ENCODE results near the gene COPS7A.

Gene COPS7A

DNA sequence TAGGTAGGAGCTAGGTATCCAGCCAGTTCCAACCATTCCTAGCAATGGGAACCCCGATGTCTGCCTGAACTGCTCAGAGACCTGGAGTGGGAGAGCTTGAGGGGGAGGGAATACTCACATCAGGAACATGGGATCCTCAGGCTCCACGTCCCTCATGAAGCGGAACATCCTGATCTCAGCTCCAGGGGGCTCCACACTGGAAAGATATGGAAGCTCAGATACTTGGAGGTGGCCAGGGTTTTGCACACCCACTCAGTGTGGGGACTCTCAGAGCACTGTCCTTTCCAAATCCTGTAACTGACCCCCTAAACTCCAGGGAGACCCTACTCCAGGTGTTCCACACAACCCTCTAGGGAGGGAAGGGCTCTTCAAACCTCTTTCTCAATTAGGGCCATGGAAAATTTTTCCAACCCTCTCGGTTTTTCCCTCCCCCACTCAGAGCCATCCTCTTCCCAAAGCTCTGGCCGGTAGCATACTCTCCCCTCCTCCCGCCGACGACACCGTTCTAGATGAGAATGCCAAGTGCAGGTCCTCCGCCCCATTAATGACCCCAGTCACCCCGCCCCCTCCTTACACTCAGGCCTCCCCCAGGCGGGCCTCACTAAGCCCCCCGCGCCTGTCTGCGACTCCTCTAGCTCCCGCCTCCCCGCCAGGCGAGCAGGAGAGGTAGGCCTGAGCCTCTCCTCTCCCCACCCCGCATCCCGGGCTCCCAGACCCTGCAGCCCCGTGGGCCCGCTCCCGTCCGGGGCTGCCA lies 28.5 kb downstream of the COPS7A start:
- DNase-seq, result peak; percentile 61

DNA sequence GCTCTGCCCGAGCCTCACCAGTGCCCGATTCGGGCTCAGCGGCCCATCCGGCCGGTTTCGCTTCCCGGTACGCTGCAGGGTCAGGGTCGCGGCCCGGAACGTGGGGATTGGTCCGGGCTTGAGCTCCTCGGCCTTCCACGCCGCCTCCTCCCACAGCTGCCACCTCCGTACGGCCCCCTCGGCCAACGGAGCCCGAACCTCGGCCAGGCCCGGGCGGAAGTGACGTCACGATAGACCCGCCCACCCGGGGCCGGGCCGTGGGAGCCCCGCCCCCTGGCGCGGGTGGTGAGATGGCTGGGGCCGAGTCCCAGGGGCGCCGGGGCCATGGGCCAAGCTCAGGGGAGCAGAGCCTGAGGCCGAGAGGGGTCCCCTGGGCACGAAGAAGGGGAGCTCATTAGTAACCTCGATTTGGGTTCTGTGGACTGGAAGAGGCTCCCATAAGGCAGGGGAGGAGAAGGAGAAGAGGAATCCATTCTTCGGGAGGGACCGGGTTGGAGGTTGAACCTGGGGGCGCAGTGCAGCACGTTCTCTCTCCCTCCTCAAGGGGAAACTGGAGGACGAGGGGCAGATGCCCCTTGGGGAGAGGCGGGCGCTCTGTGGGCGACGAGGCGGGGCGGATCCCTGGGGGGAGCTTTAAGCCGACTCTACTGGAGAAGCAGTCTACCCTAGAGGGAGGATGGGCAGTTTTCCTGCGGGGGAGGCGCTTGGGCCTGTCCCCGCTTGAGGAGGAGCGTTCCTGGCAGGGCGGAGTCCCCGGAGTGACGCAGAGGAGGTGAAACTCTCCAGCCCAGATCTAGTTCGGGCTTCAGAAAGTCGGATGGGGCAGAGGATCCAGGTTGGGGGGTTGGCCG lies 29.3 kb downstream of the COPS7A start, which contains the start of gene MLF2:
TSS of gene MLF2 (minus strand) at position 221 of the 851 bp plus-strand sequence. CDS start 807 bp downstream, outside the sequence.
- peaks cover 13% of the 10 kb centered on the region for H4K20me1 ChIP-seq (ENCODE audit: insufficient read depth, low read length)
- H3K4me3 ChIP-seq (ENCODE audit: low read depth in 1 of 2, low read length in 2 of 2), result peak within 1 kb of the TSS; percentile 48 to 63
- peak within 1 kb of the TSS; percentile 95 for H3K27ac ChIP-seq (ENCODE audit: low read length)
- H3K4me2 ChIP-seq (ENCODE audit: insufficient read depth, low read length), result peak within 1 kb of the TSS; percentile 83
- peak; percentile 95 for ATAC-seq (ENCODE audit: insufficient read depth, low read depth)
- H3K4me1 ChIP-seq (ENCODE audit: insufficient read depth, low read length), result peaks cover 29% of the 10 kb centered on the region
- TF ChIP-seq EZH2 (IDR thresholded peaks at IDR 0.05; ENCODE audit: borderline replicate concordance, low read depth, low read length, severe bottlenecking) (no peak), CTCF (IDR thresholded peaks at IDR 0.05; ENCODE audit: borderline replicate concordance, extremely low read depth, low read length, poor library complexity, severe bottlenecking) (peak; percentile 98)
- H3K9ac ChIP-seq (ENCODE audit: low read depth, low read length), result peak within 1 kb of the TSS; percentile 80
- DNase-seq, result peak; percentile 98
- H3K27me3 ChIP-seq (ENCODE audit: insufficient read depth, low read length, poor library complexity), result peaks cover 4% of the 10 kb centered on the region
- peak within 1 kb of the TSS; percentile 91 for H2AFZ ChIP-seq (ENCODE audit: low read depth, low read length)
- H3K36me3 ChIP-seq (ENCODE audit: insufficient read depth, low read length), result peaks cover 39% of the 10 kb centered on the region
- H3K79me2 ChIP-seq (ENCODE audit: insufficient read depth, low read length), result peaks cover 26% of the 10 kb centered on the region
- H3K9me3 ChIP-seq (ENCODE audit: insufficient read depth, low read length, severe bottlenecking), result no peaks in the 10 kb centered on the region

More for the DNA sequence above, 28.5 kb downstream of the COPS7A start:
- H4K20me1 ChIP-seq (ENCODE audit: insufficient read depth, low read length), result peaks cover 13% of the 10 kb centered on the region
- peak overlapping the region; percentile 95 for H3K27ac ChIP-seq (ENCODE audit: low read length)
- ATAC-seq (ENCODE audit: insufficient read depth, low read depth), result peak; percentile 27
- TF ChIP-seq CTCF (IDR thresholded peaks at IDR 0.05; ENCODE audit: borderline replicate concordance, extremely low read depth, low read length, poor library complexity, severe bottlenecking) (no peak), EZH2 (IDR thresholded peaks at IDR 0.05; ENCODE audit: borderline replicate concordance, low read depth, low read length, severe bottlenecking) (no peak)
- H2AFZ ChIP-seq (ENCODE audit: low read depth, low read length), result peak overlapping the region; percentile 91
- H3K4me1 ChIP-seq (ENCODE audit: insufficient read depth, low read length), result peaks cover 29% of the 10 kb centered on the region
- peak overlapping the region; percentile 48 to 63 for H3K4me3 ChIP-seq (ENCODE audit: low read depth in 1 of 2, low read length in 2 of 2)
- H3K9ac ChIP-seq (ENCODE audit: low read depth, low read length), result peak overlapping the region; percentile 80
- peaks cover 26% of the 10 kb centered on the region for H3K79me2 ChIP-seq (ENCODE audit: insufficient read depth, low read length)
- H3K9me3 ChIP-seq (ENCODE audit: insufficient read depth, low read length, severe bottlenecking), result no peaks in the 10 kb centered on the region
- peaks cover 4% of the 10 kb centered on the region for H3K27me3 ChIP-seq (ENCODE audit: insufficient read depth, low read length, poor library complexity)
- peak overlapping the region; percentile 83 for H3K4me2 ChIP-seq (ENCODE audit: insufficient read depth, low read length)
- peaks cover 47% of the 10 kb centered on the region for H3K36me3 ChIP-seq (ENCODE audit: insufficient read depth, low read length)

DNA sequence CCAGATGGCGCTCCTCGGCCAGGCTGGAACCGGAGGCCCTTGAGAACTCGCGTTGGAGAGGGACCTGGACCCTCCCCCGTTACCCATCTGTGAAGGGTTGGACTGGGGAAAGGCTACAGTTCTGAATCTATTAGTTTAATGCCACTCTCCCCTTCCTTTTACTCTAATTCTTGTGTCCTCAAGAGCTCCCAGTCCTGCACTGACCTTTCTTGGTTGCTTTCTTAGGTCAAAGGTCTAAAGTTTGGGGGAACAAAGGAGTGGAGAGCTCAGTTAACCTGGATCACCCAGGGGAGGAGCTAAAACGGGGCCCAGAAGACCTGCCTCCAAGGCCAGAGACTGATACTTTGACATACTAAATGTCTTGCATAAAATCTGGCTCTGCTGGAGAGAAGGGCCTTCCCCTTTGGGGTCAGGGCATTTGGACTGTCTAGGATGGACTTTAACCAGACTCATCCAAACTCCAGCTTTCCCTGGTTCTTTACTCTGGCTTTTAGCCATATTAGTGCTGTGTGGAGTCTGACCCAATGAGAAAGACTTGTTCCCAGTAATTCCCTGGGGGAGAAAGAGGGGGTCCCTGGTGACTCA lies 30.0 kb downstream of the COPS7A start:
- Histone ChIP-seq H3K4me3 (ENCODE audit: low read depth in 1 of 2, low read length in 2 of 2) (peak overlapping the region in 1 of 2 experiments; percentile 63; a peak in 2 of 4 replicates), H3K4me1 (ENCODE audit: insufficient read depth, low read length) (peaks cover 29% of the 10 kb centered on the region), H2AFZ (ENCODE audit: low read depth, low read length) (peak overlapping the region; percentile 65), H3K9me3 (ENCODE audit: insufficient read depth, low read length, severe bottlenecking) (no peaks in the 10 kb centered on the region), H3K9ac (ENCODE audit: low read depth, low read length) (peak overlapping the region; percentile 80), H3K79me2 (ENCODE audit: insufficient read depth, low read length) (peaks cover 26% of the 10 kb centered on the region), H3K36me3 (ENCODE audit: insufficient read depth, low read length) (peaks cover 32% of the 10 kb centered on the region), H4K20me1 (ENCODE audit: insufficient read depth, low read length) (peaks cover 13% of the 10 kb centered on the region), H3K27me3 (ENCODE audit: insufficient read depth, low read length, poor library complexity) (peaks cover 4% of the 10 kb centered on the region), H3K27ac (ENCODE audit: low read length) (peak overlapping the region; percentile 12; the same call in 1 of the 2 replicates), H3K4me2 (ENCODE audit: insufficient read depth, low read length) (peak overlapping the region; percentile 83)
- no peak for TF ChIP-seq CTCF (IDR thresholded peaks at IDR 0.05; ENCODE audit: borderline replicate concordance, extremely low read depth, low read length, poor library complexity, severe bottlenecking)
- TF ChIP-seq EZH2 (IDR thresholded peaks at IDR 0.05; ENCODE audit: borderline replicate concordance, low read depth, low read length, severe bottlenecking), result no peak
- DNase-seq (no peak), ATAC-seq (ENCODE audit: insufficient read depth, low read depth) (no peak)

Measured in DND-41 (cell line).